ENCODE results near the gene BLVRA. TPM values are rescaled to one million over a fixed set of nuclear protein-coding genes. Genes with fewer than 3 reads are reported as not detected.
A peak's percentile ranks its signal among the peaks of the same experiment; 100 is the strongest.

The BLVRA gene
- polyA plus RNA-seq, 3 donors = 71.9 to 238 (median 199) TPM

- Histone ChIP-seq H3K79me2 (ENCODE audit: insufficient read depth, low read length) (peaks cover 91% of the 10 kb centered on the region), H3K27me3 (ENCODE audit: control insufficient read depth in 2 of 2, insufficient read depth in 2 of 2, low read length in 2 of 2) (no peaks in the 10 kb centered on the region), H3K9ac (ENCODE audit: insufficient read depth, low read length, poor library complexity, severe bottlenecking) (no peak overlapping the region), H3K36me3 (replicated peaks in 1 of 2; ENCODE audit: control insufficient read depth in 1 of 2, insufficient read depth in 2 of 2, low read length in 2 of 2) (peaks cover 0 to 7% of the 10 kb centered on the region in 2 donors), H3K9me3 (replicated peaks in 1 of 2; ENCODE audit: control insufficient read depth in 1 of 2, insufficient read depth in 1 of 2, low read length in 2 of 2) (no peaks in the 10 kb centered on the region), H4K20me1 (ENCODE audit: insufficient read depth, low read length) (peaks cover 17% of the 10 kb centered on the region), H3K4me3 (replicated peaks in 1 of 3; ENCODE audit: low read depth in 2 of 3, low read length in 3 of 3) (no peak overlapping the region), H3K4me1 (ENCODE audit: control insufficient read depth in 1 of 2, insufficient read depth in 2 of 2, low read length in 2 of 2) (peaks cover 0 to 4% of the 10 kb centered on the region in 2 donors), H2AFZ (ENCODE audit: insufficient read depth, low read depth, low read length, poor library complexity, severe bottlenecking) (no peak overlapping the region), H3K27ac (ENCODE audit: low read depth in 1 of 2, low read length in 2 of 2) (peak overlapping the region in 1 of 2 donors; percentile 20), H3K4me2 (replicated peaks; ENCODE audit: extremely low read depth, low read length, poor library complexity, severe bottlenecking) (no peak overlapping the region)
- H3K9me3 Mint-ChIP-seq = peaks cover 0 to 5% (median 4%) of the 10 kb centered on the region in 7 donors
- H3K4me3 Mint-ChIP-seq = no peak overlapping the region
- H3K27ac Mint-ChIP-seq = peak overlapping the region in 1 of 7 donors; percentile 63
- no peak for DNase-seq
- peaks cover 0 to 3% (median 0%) of the 10 kb centered on the region in 3 donors for H3K27me3 Mint-ChIP-seq (ENCODE audit: low read depth in 3 of 3)
- peaks cover 22 to 23% of the 10 kb centered on the region in 2 donors for H3K36me3 Mint-ChIP-seq
- H3K4me1 Mint-ChIP-seq = peaks cover 18% of the 10 kb centered on the region
- TF ChIP-seq CTCF (IDR thresholded peaks at IDR 0.05) = no peak
- 50% methylated on average over 2 of the region's 2 CpGs for WGBS (ENCODE audit: insufficient coverage)
- intact Hi-C loops (cut with micrococcal nuclease) = loop anchor here in 1 of 2 donors (10.0 kb wide), 1 partner anchor 262 kb away; no protein-coding TSS in a partner anchor
Measured at GRCh38 chr7:43716598-43716997, 41.9 kb upstream of the BLVRA start.

- Mint-ChIP-seq H3K27me3 (ENCODE audit: low read depth in 3 of 3) (no peaks in the 10 kb centered on the region), H3K36me3 (peaks cover 9 to 19% of the 10 kb centered on the region in 2 donors), H3K4me1 (peaks cover 23% of the 10 kb centered on the region), H3K27ac (peak overlapping the region in 1 of 7 donors; percentile 54), H3K9me3 (peaks cover 0 to 4% (median 0%) of the 10 kb centered on the region in 7 donors), H3K4me3 (no peak overlapping the region)
- no peaks in the 10 kb centered on the region for H3K36me3 ChIP-seq (replicated peaks in 1 of 2; ENCODE audit: control insufficient read depth in 1 of 2, insufficient read depth in 2 of 2, low read length in 2 of 2)
- no peaks in the 10 kb centered on the region for H3K27me3 ChIP-seq (ENCODE audit: control insufficient read depth in 2 of 2, insufficient read depth in 2 of 2, low read length in 2 of 2)
- no peak overlapping the region for H3K4me2 ChIP-seq (replicated peaks; ENCODE audit: extremely low read depth, low read length, poor library complexity, severe bottlenecking)
- no peak overlapping the region for H2AFZ ChIP-seq (ENCODE audit: insufficient read depth, low read depth, low read length, poor library complexity, severe bottlenecking)
- no peaks in the 10 kb centered on the region for H3K9me3 ChIP-seq (replicated peaks in 1 of 2; ENCODE audit: control insufficient read depth in 1 of 2, insufficient read depth in 1 of 2, low read length in 2 of 2)
- H3K4me3 ChIP-seq (replicated peaks in 1 of 3; ENCODE audit: low read depth in 2 of 3, low read length in 3 of 3) = no peak overlapping the region
- intact Hi-C loops (cut with micrococcal nuclease) = loop anchor here in 1 of 2 donors (10.0 kb wide), 2 partner anchors 74 to 114 kb away; no protein-coding TSS in a partner anchor
- peaks cover 97% of the 10 kb centered on the region for H3K79me2 ChIP-seq (ENCODE audit: insufficient read depth, low read length)
- H3K9ac ChIP-seq (ENCODE audit: insufficient read depth, low read length, poor library complexity, severe bottlenecking) = no peak overlapping the region
- H4K20me1 ChIP-seq (ENCODE audit: insufficient read depth, low read length) = peaks cover 30% of the 10 kb centered on the region
- no peak overlapping the region for H3K27ac ChIP-seq (ENCODE audit: low read depth in 1 of 2, low read length in 2 of 2)
- WGBS (ENCODE audit: insufficient coverage) = no CpG with 5 or more reads among the region's 2 CpGs
- peak; percentile 88 for TF ChIP-seq CTCF (IDR thresholded peaks at IDR 0.05)
- peak; percentile 8 to 65 (median 35) for DNase-seq
- H3K4me1 ChIP-seq (ENCODE audit: control insufficient read depth in 1 of 2, insufficient read depth in 2 of 2, low read length in 2 of 2) = peaks cover 0 to 4% of the 10 kb centered on the region in 2 donors
Measured at GRCh38 chr7:43721193-43721806, 37.2 kb upstream of the BLVRA start.

Data from CD14-positive monocyte (primary cell).